HG03095 (cell line): ENCODE measurements around the gene TMEM266.

ENCODE experiments used
- ATAC-seq: cut with Tn5 transposase; IDR thresholded peaks from one replicate; pipeline ENCODE4 v1.9.1; 2021; ENCODE audit warnings: moderate library complexity; ENCODE audit not compliant: unreplicated experiment

TMEM266 gene

GRCh38 chr15:76065793-76066192, 6.0 kb downstream of the TMEM266 start:
- ATAC-seq, result no peak

- no peak for ATAC-seq
Measured at GRCh38 chr15:76070192-76070591, 10.4 kb downstream of the TMEM266 start.

GRCh38 chr15:76070921-76071635, 11.3 kb downstream of the TMEM266 start:
- no peak for ATAC-seq

- no peak for ATAC-seq
Measured at GRCh38 chr15:76071806-76072205, 12.0 kb downstream of the TMEM266 start.

GRCh38 chr15:76073554-76073953, 13.8 kb downstream of the TMEM266 start:
- no peak for ATAC-seq

GRCh38 chr15:76075046-76075445, 15.3 kb downstream of the TMEM266 start:
- ATAC-seq, result no peak

GRCh38 chr15:76078285-76078877, 18.6 kb downstream of the TMEM266 start:
- ATAC-seq, result no peak

GRCh38 chr15:76084256-76084655, 24.5 kb downstream of the TMEM266 start:
- ATAC-seq, result no peak

GRCh38 chr15:76098685-76099084, 38.9 kb downstream of the TMEM266 start:
- no peak for ATAC-seq

GRCh38 chr15:76099388-76099787, 39.6 kb downstream of the TMEM266 start:
- ATAC-seq, result no peak

- no peak for ATAC-seq
Measured at GRCh38 chr15:76100361-76100760, 40.6 kb downstream of the TMEM266 start.

GRCh38 chr15:76101655-76102054, 41.9 kb downstream of the TMEM266 start:
- no peak for ATAC-seq

- no peak for ATAC-seq
Measured at GRCh38 chr15:76105391-76105790, 45.6 kb downstream of the TMEM266 start.

- no peak for ATAC-seq
Measured at GRCh38 chr15:76105911-76106310, 46.1 kb downstream of the TMEM266 start.

GRCh38 chr15:76107169-76107568, 47.4 kb downstream of the TMEM266 start:
- no peak for ATAC-seq

GRCh38 chr15:76108021-76108723, 48.4 kb downstream of the TMEM266 start:
- ATAC-seq, result no peak

- no peak for ATAC-seq
Measured at GRCh38 chr15:76109046-76109445, 49.3 kb downstream of the TMEM266 start.

GRCh38 chr15:76114561-76114960, 54.8 kb downstream of the TMEM266 start:
- no peak for ATAC-seq

GRCh38 chr15:76116138-76116885, 56.5 kb downstream of the TMEM266 start:
- ATAC-seq, result no peak

- ATAC-seq, result no peak
Measured at GRCh38 chr15:76117181-76117580, 57.4 kb downstream of the TMEM266 start.

GRCh38 chr15:76118767-76119166, 59.0 kb downstream of the TMEM266 start:
- no peak for ATAC-seq
